ENCODE measurements around the gene BIRC6.
"Not testable (repeated sequence)": the region's sequence is repeated elsewhere in the genome, so short reads cannot be mapped to it uniquely, and the experiment has no call there.

BIRC6 gene

GRCh38 chr2:32514946-32515345 is 158.1 kb downstream of the BIRC6 start:
- no peak for FAIRE-seq

- FAIRE-seq, result no peak
Measured at GRCh38 chr2:32516567-32516966, 159.7 kb downstream of the BIRC6 start.

- no peak for FAIRE-seq
Measured at GRCh38 chr2:32522770-32523169, 165.9 kb downstream of the BIRC6 start.

GRCh38 chr2:32523686-32524085 is 166.9 kb downstream of the BIRC6 start:
- FAIRE-seq, result no peak

- FAIRE-seq, result no peak
Measured at GRCh38 chr2:32532341-32532740, 175.5 kb downstream of the BIRC6 start.

- FAIRE-seq, result no peak
Measured at GRCh38 chr2:32532961-32533360, 176.1 kb downstream of the BIRC6 start.

GRCh38 chr2:32534831-32535230 is 178.0 kb downstream of the BIRC6 start:
- no peak for FAIRE-seq

GRCh38 chr2:32538735-32539134 is 181.9 kb downstream of the BIRC6 start:
- FAIRE-seq, result no peak

- FAIRE-seq, result not testable (repeated sequence)
Measured at GRCh38 chr2:32552483-32552882, 195.7 kb downstream of the BIRC6 start.

GRCh38 chr2:32553829-32554432 is 197.1 kb downstream of the BIRC6 start:
- FAIRE-seq, result peak; percentile 94

- FAIRE-seq, result peak; percentile 3
Measured at GRCh38 chr2:32558492-32558891, 201.7 kb downstream of the BIRC6 start.

GRCh38 chr2:32559136-32559535 is 202.3 kb downstream of the BIRC6 start:
- no peak for FAIRE-seq

GRCh38 chr2:32562906-32563305 is 206.1 kb downstream of the BIRC6 start:
- no peak for FAIRE-seq

GRCh38 chr2:32564417-32565035 is 207.7 kb downstream of the BIRC6 start:
- FAIRE-seq, result no peak

- FAIRE-seq, result no peak
Measured at GRCh38 chr2:32565902-32566301, 209.1 kb downstream of the BIRC6 start.

- FAIRE-seq, result no peak
Measured at GRCh38 chr2:32572030-32572429, 215.2 kb downstream of the BIRC6 start.

GRCh38 chr2:32572737-32573136 is 215.9 kb downstream of the BIRC6 start:
- no peak for FAIRE-seq

- no peak for FAIRE-seq
Measured at GRCh38 chr2:32591669-32592463, 235.0 kb downstream of the BIRC6 start.

GRCh38 chr2:32594573-32594972 is 237.8 kb downstream of the BIRC6 start:
- peak; percentile 30 for FAIRE-seq

- no peak for FAIRE-seq
Measured at GRCh38 chr2:32611366-32611765, 254.5 kb downstream of the BIRC6 start.

GRCh38 chr2:32611771-32612170 is 254.9 kb downstream of the BIRC6 start:
- FAIRE-seq, result no peak

- no peak for FAIRE-seq
Measured at GRCh38 chr2:32614084-32614483, 257.3 kb downstream of the BIRC6 start.

GRCh38 chr2:32617599-32618189 is 260.9 kb downstream of the BIRC6 start:
- FAIRE-seq, result no peak

All from A204.1 (cell line).